PC-3 (cell line): ENCODE results near the gene CFAP91. TPM values are rescaled to one million over a fixed set of nuclear protein-coding genes. Genes with fewer than 3 reads are reported as not detected.
A peak's percentile ranks its signal among the peaks of the same experiment; 100 is the strongest.

Source experiments
- ATAC-seq: fragments of 200-7000 bp; cut with Tn5 transposase; 2 replicates; pipeline ENCODE4 v1.9.1; 2020; ENCODE audit warnings: mild to moderate bottlenecking, moderate library complexity
- BruUV-seq: library from RNA; stranded (reverse); fragments of 400-500 nt; replicated peaks from 2 replicates; lab custom pipeline; 2021; lab: Mats Ljungman, UMichigan
- CTCF ChIA-PET: fragments of 300-600 bp; sonication (Branson Sonifier 250); formaldehyde crosslinking; loops from one replicate; lab custom pipeline; 2022; ENCODE audit warnings: antibody characterized with exemption; lab: Charles Lee
- POLR2A ChIA-PET: fragments of 300-600 bp; sonication (Branson Sonifier 250); formaldehyde crosslinking; loops from one replicate; lab custom pipeline; 2022; ENCODE audit warnings: antibody characterized with exemption; ENCODE audit not compliant: unreplicated experiment; lab: Charles Lee
- DNase-seq: peaks from one replicate; pipeline ENCODE4 v3.0.0-alpha.2; 2015
- H2AFZ ChIP-seq: fragments of 300-600 bp; sonication (generic); 2 replicates; pipeline ENCODE4 v1.6.0; 2016; ENCODE audit warnings: antibody characterized with exemption, low read length
- H3F3A ChIP-seq: fragments of 300-600 bp; sonication (generic); one replicate; pipeline ENCODE4 v1.6.0; 2017; ENCODE audit warnings: antibody characterized with exemption, low read length, control low read depth, mild to moderate bottlenecking; ENCODE audit not compliant: unreplicated experiment
- H3K27ac ChIP-seq: fragments of 300-600 bp; sonication (generic); 2 replicates; pipeline ENCODE4 v1.5.1; 2016; ENCODE audit warnings: mild to moderate bottlenecking, low read length
- H3K27me3 ChIP-seq: fragments of 300-600 bp; sonication (generic); 2 replicates; pipeline ENCODE4 v1.6.1; 2016; ENCODE audit warnings: low read length, mixed read lengths
- H3K36me3 ChIP-seq: fragments of 300-600 bp; sonication (generic); 2 replicates; pipeline ENCODE4 v1.6.1; 2016; ENCODE audit warnings: low read depth, mixed run types, low read length, mixed read lengths
- H3K4me1 ChIP-seq: fragments of 300-600 bp; sonication (generic); 2 replicates; pipeline ENCODE4 v1.5.1; 2016; ENCODE audit warnings: low read length; ENCODE audit not compliant: insufficient read depth
- H3K4me2 ChIP-seq: fragments of 300-600 bp; sonication (generic); 2 replicates; pipeline ENCODE4 v1.6.0; 2016; ENCODE audit warnings: low read length
- H3K4me3 ChIP-seq: fragments of 300-600 bp; sonication (generic); 2 replicates; pipeline ENCODE4 v1.5.1; 2016; ENCODE audit warnings: mild to moderate bottlenecking, low read length, mixed read lengths
- H3K79me2 ChIP-seq: fragments of 300-600 bp; sonication (generic); 2 replicates; pipeline ENCODE4 v1.6.1; 2017; ENCODE audit warnings: low read length, mixed read lengths
- H3K9ac ChIP-seq: fragments of 300-600 bp; sonication (generic); 2 replicates; pipeline ENCODE4 v1.6.0; 2016; ENCODE audit warnings: mild to moderate bottlenecking, low read length
- H3K9me2 ChIP-seq: fragments of 300-600 bp; sonication (generic); replicated peaks from 2 replicates; pipeline ENCODE4 v1.6.1; 2016; ENCODE audit warnings: mixed run types, low read length, mixed read lengths
- H3K9me3 ChIP-seq: fragments of 300-600 bp; sonication (generic); 2 replicates; pipeline ENCODE4 v1.6.1; 2016; ENCODE audit warnings: low read length, mixed read lengths
- H4K20me1 ChIP-seq: fragments of 300-600 bp; sonication (generic); 2 replicates; pipeline ENCODE4 v1.6.1; 2016; ENCODE audit warnings: low read length, mixed read lengths
- CTCF ChIP-seq: fragments of 300-600 bp; sonication (generic); conservative IDR thresholded peaks from 2 replicates; pipeline ENCODE4 v1.5.1; 2017; ENCODE audit warnings: antibody characterized with exemption, low read depth, mild to moderate bottlenecking, low read length
- EZH2 ChIP-seq: fragments of 300-600 bp; sonication (generic); IDR thresholded peaks from one replicate; pipeline ENCODE4 v1.6.1; 2017; ENCODE audit warnings: antibody characterized with exemption, mild to moderate bottlenecking, low read length; ENCODE audit not compliant: unreplicated experiment
- EZH2phosphoT487 ChIP-seq: fragments of 300-600 bp; sonication (generic); IDR thresholded peaks from 2 replicates; pipeline ENCODE4 v1.6.1; 2018; ENCODE audit warnings: mild to moderate bottlenecking, antibody characterized with exemption, low read length, borderline replicate concordance
- intact Hi-C: fragments of 100-400 bp; cut with micrococcal nuclease; formaldehyde crosslinking; loops from 2 replicates; pipeline ENCODE4 v1.9.0; 2023
- total RNA-seq: library from RNA; depleted of rRNA; stranded (reverse); fragments of >200 nt; gene quantifications from 2 replicates; pipeline ENCODE4 v1.2.3, GENCODE V29; 2014

Gene CFAP91
- total RNA-seq, 1 experiment from 2014 or later = 1.1 TPM

GRCh38 chr3:119664370-119664769 lies 38.5 kb upstream of the CFAP91 start:
- H4K20me1 ChIP-seq = no peaks in the 10 kb centered on the region
- no peaks in the 10 kb centered on the region for H3K79me2 ChIP-seq
- intact Hi-C loops = loop anchor here (1.0 to 5.0 kb wide), 3 partner anchors 13 to 162 kb away; partner anchors contain the start of gene COX17
- peak overlapping the region; percentile 63 for H3K9ac ChIP-seq
- H3K4me1 ChIP-seq = peaks cover 52% of the 10 kb centered on the region
- no peaks in the 10 kb centered on the region for H3K27me3 ChIP-seq
- H3K9me2 ChIP-seq = no peaks in the 10 kb centered on the region
- ATAC-seq = peak; percentile 42
- H3F3A ChIP-seq = peaks cover 18% of the 10 kb centered on the region
- H3K9me3 ChIP-seq = no peaks in the 10 kb centered on the region
- peak overlapping the region; percentile 15; the same call in 1 of the 2 replicates for H3K4me3 ChIP-seq
- H3K4me2 ChIP-seq = peak overlapping the region; percentile 69
- POLR2A ChIA-PET = interaction anchor here (0.7 to 1.2 kb wide), 2 partner anchors 12 to 201 kb away, joined by 3 to 5 read pairs; partner anchors contain the start of genes COX17 and TMEM39A
- H2AFZ ChIP-seq = peak overlapping the region; percentile 51
- H3K27ac ChIP-seq = peak overlapping the region; percentile 91
- peaks cover 8% of the 10 kb centered on the region; the same call in 1 of the 2 replicates for H3K36me3 ChIP-seq
- no peak for TF ChIP-seq CTCF
- TF ChIP-seq EZH2phosphoT487 = no peak
- no peak for TF ChIP-seq EZH2
- no TSS peak for BruUV-seq
- CTCF ChIA-PET = no interaction called here
- DNase-seq = peak; percentile 60

GRCh38 chr3:119664850-119665379 lies 37.9 kb upstream of the CFAP91 start:
- no TSS peak for BruUV-seq
- DNase-seq (peak; percentile 77), ATAC-seq (no peak)
- H3K4me1 ChIP-seq = peaks cover 54% of the 10 kb centered on the region
- H3K9me3 ChIP-seq = no peaks in the 10 kb centered on the region
- CTCF ChIA-PET = no interaction called here
- no peaks in the 10 kb centered on the region for H3K79me2 ChIP-seq
- no peaks in the 10 kb centered on the region for H4K20me1 ChIP-seq
- peak overlapping the region; percentile 23; the same call in 1 of the 2 replicates for H2AFZ ChIP-seq
- no peaks in the 10 kb centered on the region for H3K27me3 ChIP-seq
- peak overlapping the region; percentile 69 for H3K4me2 ChIP-seq
- H3K9ac ChIP-seq = peak overlapping the region; percentile 63
- H3K4me3 ChIP-seq = 0 out of 2 replicates have a peak overlapping the region, but pooled peaks have one; percentile 15
- intact Hi-C loops = loop anchor here (1.0 to 5.0 kb wide), 3 partner anchors 12 to 163 kb away; partner anchors contain the start of gene COX17
- H3K36me3 ChIP-seq = peaks cover 8% of the 10 kb centered on the region; the same call in 1 of the 2 replicates
- peaks cover 18% of the 10 kb centered on the region for H3F3A ChIP-seq
- POLR2A ChIA-PET = no interaction called here
- H3K27ac ChIP-seq = peak overlapping the region; percentile 91
- no peak for TF ChIP-seq EZH2phosphoT487
- no peak for TF ChIP-seq EZH2
- no peak for TF ChIP-seq CTCF
- H3K9me2 ChIP-seq = no peaks in the 10 kb centered on the region

GRCh38 chr3:119665954-119666559 lies 36.8 kb upstream of the CFAP91 start:
- Histone ChIP-seq H3K79me2 (no peaks in the 10 kb centered on the region), H3K27me3 (no peaks in the 10 kb centered on the region), H3K9me2 (no peaks in the 10 kb centered on the region), H4K20me1 (no peaks in the 10 kb centered on the region), H3K9ac (no peak overlapping the region), H3K36me3 (peaks cover 13% of the 10 kb centered on the region; the same call in 1 of the 2 replicates), H2AFZ (no peak overlapping the region), H3K9me3 (no peaks in the 10 kb centered on the region), H3K4me1 (peaks cover 57% of the 10 kb centered on the region), H3K4me2 (no peak overlapping the region), H3K4me3 (no peak overlapping the region), H3K27ac (peak overlapping the region; percentile 91; the same call in 1 of the 2 replicates), H3F3A (peaks cover 18% of the 10 kb centered on the region)
- POLR2A ChIA-PET = no interaction called here
- DNase-seq (no peak), ATAC-seq (no peak)
- intact Hi-C loops = no loop called here
- TF ChIP-seq EZH2phosphoT487 (no peak), CTCF (no peak), EZH2 (no peak)
- CTCF ChIA-PET = no interaction called here
- no TSS peak for BruUV-seq
